Uterus (tissue), 2 donors: ENCODE data around the gene DCAF8L1.

Source experiments
- CTCF ChIP-seq, 4 experiments: fragments of 200-600 bp in 2 of 4; fragments of 450-650 bp in 2 of 4; sonication (generic) in 2 of 4; IDR thresholded peaks; one replicate each; pipeline ENCODE4 v1.5.1; 2016 to 2019; ENCODE audit warnings: antibody characterized with exemption in 4 of 4, mild to moderate bottlenecking in 2 of 4, moderate library complexity in 1 of 4
- POLR2A ChIP-seq, 2 donors: fragments of 450-650 bp; IDR thresholded peaks; one replicate each; pipeline ENCODE4 v1.6.1; 2016; ENCODE audit warnings: antibody characterized with exemption in 2 of 2, mild to moderate bottlenecking in 1 of 2, moderate library complexity in 1 of 2

GRCh38 chrX:27964432-27964831 lies 16.8 kb downstream of the DCAF8L1 start:
- TF ChIP-seq CTCF (IDR thresholded peaks at IDR 0.05) = no peak
- TF ChIP-seq POLR2A (IDR thresholded peaks at IDR 0.05) = no peak
